Gastroesophageal sphincter (tissue), 4 donors: ENCODE results near the gene GALNT9. TPM values are rescaled to one million over a fixed set of nuclear protein-coding genes. Genes with fewer than 3 reads are reported as not detected.

ENCODE experiments used
- ATAC-seq: fragments of 150-250 bp; one replicate; pipeline ENCODE4 v1.9.1; 2016; ENCODE audit warnings: mild to moderate bottlenecking, moderate library complexity
- H3K27ac ChIP-seq, 4 donors: fragments of 200-600 bp; sonication (generic) in 3 of 4; 1 replicate in 3 of 4; 2 replicates in 1 of 4; pipeline ENCODE4 v1.5.1; 2016 to 2019
- H3K27me3 ChIP-seq: fragments of 200-600 bp; sonication (generic); one replicate; pipeline ENCODE4 v1.5.1; 2019
- H3K36me3 ChIP-seq, 2 donors: fragments of 200-600 bp; sonication (generic); one replicate each; pipeline ENCODE4 v1.5.1; 2019; ENCODE audit warnings: control low read depth in 1 of 2
- H3K4me1 ChIP-seq, 3 donors: fragments of 200-600 bp; sonication (generic); 1 replicate in 2 of 3; 2 replicates in 1 of 3; pipeline ENCODE4 v1.5.1; 2016 to 2019; ENCODE audit warnings: control low read depth in 2 of 3
- H3K4me3 ChIP-seq, 2 donors: fragments of 200-600 bp; sonication (generic); one replicate each; pipeline ENCODE4 v1.5.1; 2019; ENCODE audit warnings: mild to moderate bottlenecking in 1 of 2, moderate library complexity in 1 of 2
- H3K9me3 ChIP-seq, 3 donors: fragments of 200-600 bp; sonication (generic); one replicate each; pipeline ENCODE4 v1.5.1; 2017 to 2019; ENCODE audit warnings: control low read depth in 2 of 3
- EP300 ChIP-seq: sonication (generic); formaldehyde crosslinking; IDR thresholded peaks from one replicate; pipeline ENCODE4 v1.6.1; 2017; ENCODE audit warnings: antibody characterized with exemption, mild to moderate bottlenecking
- POLR2A ChIP-seq, 2 donors: fragments of 450-650 bp; IDR thresholded peaks; one replicate each; pipeline ENCODE4 v1.6.1; 2017; ENCODE audit warnings: antibody characterized with exemption in 2 of 2, mild to moderate bottlenecking in 2 of 2, moderate library complexity in 1 of 2
- POLR2AphosphoS5 ChIP-seq: sonication (generic); formaldehyde crosslinking; IDR thresholded peaks from one replicate; pipeline ENCODE4 v1.6.1; 2017; ENCODE audit warnings: antibody characterized with exemption
- WGBS, 2 donors: methylation state at CpG; one replicate each; pipeline ENCODE4 v1.1.5; 2018; ENCODE audit warnings: low coverage in 1 of 2; 5-methylcytosine and 5-hydroxymethylcytosine counted together
- total RNA-seq, 4 donors: library from RNA; depleted of rRNA; stranded (reverse); fragments of >200 nt; gene quantifications; one replicate each; pipeline ENCODE4 v1.1.0, GENCODE V29; 2016
- TF ChIP-seq, protein P1 (sequence below), 4 experiments: fragments of 200-600 bp in 2 of 4; fragments of 450-650 bp in 2 of 4; sonication (generic) in 1 of 4; IDR thresholded peaks; one replicate each; pipeline ENCODE4 v1.5.1; 2017 to 2019; ENCODE audit warnings: antibody characterized with exemption in 4 of 4, mild to moderate bottlenecking in 2 of 4, moderate library complexity in 2 of 4

GALNT9 gene
- total RNA-seq, 4 donors from 2014 or later = 2.0 TPM; not detected in 3

GRCh38 chr12:132276827-132277373 lies 52.5 kb downstream of the GALNT9 start:
- Histone ChIP-seq H3K4me1 (peaks cover 0 to 13% (median 0%) of the 10 kb centered on the region in 3 donors), H3K4me3 (no peak overlapping the region), H3K36me3 (no peaks in the 10 kb centered on the region), H3K27me3 (peaks cover 94% of the 10 kb centered on the region), H3K27ac (no peak overlapping the region), H3K9me3 (no peaks in the 10 kb centered on the region)
- ATAC-seq = no peak
- 28 to 92% methylated on average over 2 to 5 of the region's 12 CpGs for WGBS, 2 donors
- TF ChIP-seq EP300 = no peak
- TF ChIP-seq, protein P1, sequence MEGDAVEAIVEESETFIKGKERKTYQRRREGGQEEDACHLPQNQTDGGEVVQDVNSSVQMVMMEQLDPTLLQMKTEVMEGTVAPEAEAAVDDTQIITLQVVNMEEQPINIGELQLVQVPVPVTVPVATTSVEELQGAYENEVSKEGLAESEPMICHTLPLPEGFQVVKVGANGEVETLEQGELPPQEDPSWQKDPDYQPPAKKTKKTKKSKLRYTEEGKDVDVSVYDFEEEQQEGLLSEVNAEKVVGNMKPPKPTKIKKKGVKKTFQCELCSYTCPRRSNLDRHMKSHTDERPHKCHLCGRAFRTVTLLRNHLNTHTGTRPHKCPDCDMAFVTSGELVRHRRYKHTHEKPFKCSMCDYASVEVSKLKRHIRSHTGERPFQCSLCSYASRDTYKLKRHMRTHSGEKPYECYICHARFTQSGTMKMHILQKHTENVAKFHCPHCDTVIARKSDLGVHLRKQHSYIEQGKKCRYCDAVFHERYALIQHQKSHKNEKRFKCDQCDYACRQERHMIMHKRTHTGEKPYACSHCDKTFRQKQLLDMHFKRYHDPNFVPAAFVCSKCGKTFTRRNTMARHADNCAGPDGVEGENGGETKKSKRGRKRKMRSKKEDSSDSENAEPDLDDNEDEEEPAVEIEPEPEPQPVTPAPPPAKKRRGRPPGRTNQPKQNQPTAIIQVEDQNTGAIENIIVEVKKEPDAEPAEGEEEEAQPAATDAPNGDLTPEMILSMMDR (IDR thresholded peaks at IDR 0.05) = no peak
- no peak for TF ChIP-seq POLR2AphosphoS5
- no peak for TF ChIP-seq POLR2A (IDR thresholded peaks at IDR 0.05)

GRCh38 chr12:132276066-132276826 lies 53.1 kb downstream of the GALNT9 start:
- Histone ChIP-seq H3K27ac (no peak overlapping the region), H3K4me1 (peaks cover 0 to 13% (median 0%) of the 10 kb centered on the region in 3 donors), H3K9me3 (no peaks in the 10 kb centered on the region), H3K36me3 (no peaks in the 10 kb centered on the region), H3K4me3 (no peak overlapping the region), H3K27me3 (peaks cover 94% of the 10 kb centered on the region)
- WGBS, 2 donors = 75 to 92% methylated on average over 3 of the region's 20 CpGs
- TF ChIP-seq, protein P1 (IDR thresholded peaks at IDR 0.05) = no peak
- TF ChIP-seq POLR2AphosphoS5 (no peak), EP300 (no peak), POLR2A (IDR thresholded peaks at IDR 0.05) (no peak)
- ATAC-seq = no peak

- no peak overlapping the region for H3K4me3 ChIP-seq
- 100% methylated on average over 11 of the region's 18 CpGs; no CpG with 5 or more reads in 1 of the 2 donors for WGBS, 2 donors
- TF ChIP-seq, protein P1 (IDR thresholded peaks at IDR 0.05) = no peak
- no peak for TF ChIP-seq POLR2A (IDR thresholded peaks at IDR 0.05)
- no peak for TF ChIP-seq POLR2AphosphoS5
- TF ChIP-seq EP300 = no peak
- H3K27ac ChIP-seq = no peak overlapping the region
- H3K36me3 ChIP-seq = no peaks in the 10 kb centered on the region
- no peak for ATAC-seq
- H3K9me3 ChIP-seq = no peaks in the 10 kb centered on the region
- peaks cover 92% of the 10 kb centered on the region for H3K27me3 ChIP-seq
- H3K4me1 ChIP-seq = peaks cover 0 to 13% (median 0%) of the 10 kb centered on the region in 3 donors
Observed at GRCh38 chr12:132275631-132276030, 53.8 kb downstream of the GALNT9 start.

DNA sequence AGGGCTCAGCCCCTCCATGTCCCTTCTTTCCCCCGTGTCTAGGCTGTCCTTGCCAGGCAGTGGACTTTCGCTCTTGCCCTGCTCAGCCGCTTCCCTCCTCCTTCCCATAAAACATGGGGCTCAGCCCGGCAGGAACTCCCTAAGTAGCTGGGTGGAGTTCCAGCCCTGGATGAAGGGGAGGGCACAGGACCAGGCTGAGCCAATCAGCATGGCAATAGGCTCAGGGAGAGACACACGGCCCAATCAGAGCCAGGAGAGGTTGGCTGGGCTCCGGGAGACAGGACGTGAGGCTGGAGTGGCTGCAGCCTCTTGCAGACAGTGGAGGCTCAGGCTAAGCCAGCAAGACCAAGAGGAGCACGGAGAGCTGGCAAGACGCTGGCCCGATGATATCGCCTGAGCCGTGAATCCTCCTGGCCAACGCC lies 54.3 kb downstream of the GALNT9 start:
- no peak for ATAC-seq
- Histone ChIP-seq H3K9me3 (no peaks in the 10 kb centered on the region), H3K36me3 (no peaks in the 10 kb centered on the region), H3K4me3 (no peak overlapping the region), H3K27ac (no peak overlapping the region), H3K4me1 (peaks cover 0 to 13% (median 0%) of the 10 kb centered on the region in 3 donors), H3K27me3 (peaks cover 87% of the 10 kb centered on the region)
- WGBS, 2 donors = 68% methylated on average over 4 of the region's 13 CpGs; no CpG with 5 or more reads in 1 of the 2 donors
- TF ChIP-seq EP300 = no peak
- TF ChIP-seq POLR2AphosphoS5 = no peak
- TF ChIP-seq, protein P1 (IDR thresholded peaks at IDR 0.05) = no peak
- TF ChIP-seq POLR2A (IDR thresholded peaks at IDR 0.05) = no peak

DNA sequence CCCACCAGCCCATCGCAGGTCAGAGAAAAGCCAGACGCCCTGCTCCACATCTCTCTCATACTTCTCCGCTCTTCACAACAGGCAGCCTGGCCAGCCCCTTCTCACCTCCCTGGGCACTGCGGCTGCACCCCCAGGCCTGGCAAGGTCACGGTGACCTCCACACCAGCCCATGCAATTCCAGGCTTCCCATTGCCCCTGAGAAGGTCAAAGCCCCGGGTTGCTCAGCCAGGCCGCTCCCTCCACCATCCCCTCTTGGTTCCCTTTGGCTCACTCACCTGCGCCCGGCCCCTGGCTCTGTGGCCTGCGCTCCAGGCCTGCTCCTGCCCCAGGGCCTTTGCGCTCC lies 55.4 kb downstream of the GALNT9 start:
- no peaks in the 10 kb centered on the region for H3K36me3 ChIP-seq
- H3K4me1 ChIP-seq = peaks cover 0 to 13% (median 0%) of the 10 kb centered on the region in 3 donors
- ATAC-seq = no peak
- H3K27me3 ChIP-seq = peaks cover 86% of the 10 kb centered on the region
- H3K4me3 ChIP-seq = no peak overlapping the region
- 72 to 81% methylated on average over 3 to 5 of the region's 11 CpGs for WGBS, 2 donors
- no peaks in the 10 kb centered on the region for H3K9me3 ChIP-seq
- no peak overlapping the region for H3K27ac ChIP-seq
- no peak for TF ChIP-seq POLR2A (IDR thresholded peaks at IDR 0.05)
- TF ChIP-seq POLR2AphosphoS5 = no peak
- TF ChIP-seq EP300 = no peak
- TF ChIP-seq, protein P1 (IDR thresholded peaks at IDR 0.05) = no peak
